Natural killer cell (primary cell): Measurements from ENCODE around the gene JAZF1. TPM values are rescaled to one million over a fixed set of nuclear protein-coding genes. Genes with fewer than 3 reads are reported as not detected.

Source experiments
- ATAC-seq, 3 donors: fragments of 150-1000 bp in 2 of 3; fragments of 200-7000 bp in 1 of 3; cut with Tn5 transposase; 1 replicate in 1 of 3; 2 replicates in 2 of 3; pipeline ENCODE4 v1.10.0; 2021; ENCODE audit warnings: mild to moderate bottlenecking in 2 of 3, moderate library complexity in 2 of 3
- DNase-seq, 2 donors: peaks; one replicate each; pipeline versions ENCODE4 v3.0.0 to v3.0.0-alpha.2; 2013 to 2021; ENCODE audit warnings: mixed read lengths in 1 of 2
- H3K27ac ChIP-seq: one replicate; pipeline ENCODE4 v1.5.1; 2013; ENCODE audit warnings: mild to moderate bottlenecking, low read length
- H3K27me3 ChIP-seq: one replicate; pipeline ENCODE4 v1.6.1; 2013; ENCODE audit warnings: low read length; ENCODE audit not compliant: control insufficient read depth, insufficient read depth
- H3K36me3 ChIP-seq: one replicate; pipeline ENCODE4 v1.6.1; 2013; ENCODE audit warnings: low read length; ENCODE audit not compliant: control insufficient read depth, insufficient read depth
- H3K4me1 ChIP-seq: one replicate; pipeline ENCODE4 v1.6.1; 2013; ENCODE audit warnings: low read length; ENCODE audit not compliant: control insufficient read depth, insufficient read depth
- H3K4me3 ChIP-seq: one replicate; pipeline ENCODE4 v1.5.1; 2013; ENCODE audit warnings: low read length
- H3K9me3 ChIP-seq: one replicate; pipeline ENCODE4 v1.6.1; 2013; ENCODE audit warnings: low read length; ENCODE audit not compliant: control insufficient read depth, insufficient read depth
- H3K27ac Mint-ChIP-seq, 2 donors: one replicate each; pipeline ENCODE4 v1.8.0; 2022; ENCODE audit warnings: mild to moderate bottlenecking in 2 of 2, mixed read lengths in 2 of 2, moderate library complexity in 1 of 2
- H3K27me3 Mint-ChIP-seq, 2 donors: one replicate each; pipeline ENCODE4 v1.8.0; 2022; ENCODE audit warnings: low read depth in 2 of 2, mixed read lengths in 2 of 2
- H3K36me3 Mint-ChIP-seq: one replicate; pipeline ENCODE4 v1.8.0; 2022; ENCODE audit warnings: mixed read lengths
- H3K4me1 Mint-ChIP-seq, 2 donors: one replicate each; pipeline ENCODE4 v1.8.0; 2022; ENCODE audit warnings: mixed read lengths in 2 of 2
- H3K4me3 Mint-ChIP-seq: one replicate; pipeline ENCODE4 v1.8.0; 2022; ENCODE audit warnings: mild to moderate bottlenecking, moderate library complexity, mixed read lengths
- H3K9me3 Mint-ChIP-seq, 2 donors: one replicate each; pipeline ENCODE4 v1.8.0; 2022; ENCODE audit warnings: mixed read lengths in 2 of 2
- WGBS: methylation state at CpG from one replicate; pipeline ENCODE4 v1.1.7; 2013; ENCODE audit warnings: missing lambda C conversion rate; ENCODE audit not compliant: insufficient coverage; 5-methylcytosine and 5-hydroxymethylcytosine counted together
- intact Hi-C: fragments of 100-400 bp; cut with micrococcal nuclease; formaldehyde crosslinking; loops from one replicate; pipeline ENCODE4 v1.14.2; 2022
- total RNA-seq, 4 donors: library from RNA; stranded (reverse); fragments of 120-200 nt in 1 of 4; gene quantifications; one replicate each; pipeline versions ENCODE4 v1.2.3 to v1.2.4, GENCODE V29; 2013 to 2022
- TF ChIP-seq, protein P1 (sequence below): fragments of 200-600 bp; IDR thresholded peaks from one replicate; pipeline ENCODE4 v1.8.0; 2022; ENCODE audit warnings: antibody characterized with exemption

JAZF1 gene
- total RNA-seq, 3 donors from 2014 or later (not counting 1 experiment from before 2014, with no cell fraction given) = 82.5 to 89.7 (median 87.6) TPM

DNA sequence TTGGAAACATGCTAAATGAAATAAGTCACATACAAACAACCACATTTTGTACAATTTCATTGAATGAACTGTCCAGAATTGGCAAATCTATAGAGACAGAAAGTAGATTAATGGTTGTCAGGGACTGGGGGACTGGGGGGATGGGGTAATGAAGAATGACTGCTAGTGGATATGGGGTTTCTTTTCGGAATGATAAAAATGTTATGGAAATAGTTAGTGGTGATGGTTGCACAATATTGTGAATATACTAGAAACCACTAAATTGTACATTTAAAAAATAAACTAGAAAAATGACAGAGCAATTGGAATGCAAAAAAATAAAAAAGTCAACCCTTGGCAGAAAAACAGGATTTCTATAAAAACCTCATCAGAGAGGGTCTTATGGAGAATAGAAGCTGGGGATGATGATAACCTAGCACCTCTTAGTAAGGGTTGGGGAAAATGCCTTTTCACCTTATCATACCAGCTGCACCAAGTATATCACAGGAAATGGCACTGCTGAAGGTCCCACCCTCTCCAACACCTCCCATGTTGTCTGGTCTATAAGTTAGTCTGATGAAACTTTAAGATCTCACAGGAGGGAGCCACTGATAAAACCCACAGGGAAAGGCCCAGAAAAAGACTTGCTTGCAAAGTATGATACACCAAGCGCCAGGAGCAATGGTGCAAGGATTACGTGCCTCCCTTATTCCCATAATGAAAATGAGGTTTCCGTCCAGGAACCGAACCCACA, 23.1 kb upstream of the JAZF1 start:
- peak; percentile 44 to 64 for DNase-seq
- peak; percentile 77 to 91 (median 84) for ATAC-seq
- peaks cover 56% of the 10 kb centered on the region for H3K4me1 ChIP-seq
- peaks cover 2 to 8% of the 10 kb centered on the region in 2 donors for H3K9me3 Mint-ChIP-seq
- no peaks in the 10 kb centered on the region for H3K36me3 ChIP-seq
- no peaks in the 10 kb centered on the region for H3K27me3 ChIP-seq
- H3K36me3 Mint-ChIP-seq = peaks cover 10% of the 10 kb centered on the region
- H3K27ac Mint-ChIP-seq = peak overlapping the region; percentile 89 to 96
- H3K4me3 Mint-ChIP-seq = peak overlapping the region; percentile 47
- TF ChIP-seq, protein P1, sequence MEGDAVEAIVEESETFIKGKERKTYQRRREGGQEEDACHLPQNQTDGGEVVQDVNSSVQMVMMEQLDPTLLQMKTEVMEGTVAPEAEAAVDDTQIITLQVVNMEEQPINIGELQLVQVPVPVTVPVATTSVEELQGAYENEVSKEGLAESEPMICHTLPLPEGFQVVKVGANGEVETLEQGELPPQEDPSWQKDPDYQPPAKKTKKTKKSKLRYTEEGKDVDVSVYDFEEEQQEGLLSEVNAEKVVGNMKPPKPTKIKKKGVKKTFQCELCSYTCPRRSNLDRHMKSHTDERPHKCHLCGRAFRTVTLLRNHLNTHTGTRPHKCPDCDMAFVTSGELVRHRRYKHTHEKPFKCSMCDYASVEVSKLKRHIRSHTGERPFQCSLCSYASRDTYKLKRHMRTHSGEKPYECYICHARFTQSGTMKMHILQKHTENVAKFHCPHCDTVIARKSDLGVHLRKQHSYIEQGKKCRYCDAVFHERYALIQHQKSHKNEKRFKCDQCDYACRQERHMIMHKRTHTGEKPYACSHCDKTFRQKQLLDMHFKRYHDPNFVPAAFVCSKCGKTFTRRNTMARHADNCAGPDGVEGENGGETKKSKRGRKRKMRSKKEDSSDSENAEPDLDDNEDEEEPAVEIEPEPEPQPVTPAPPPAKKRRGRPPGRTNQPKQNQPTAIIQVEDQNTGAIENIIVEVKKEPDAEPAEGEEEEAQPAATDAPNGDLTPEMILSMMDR = no peak
- no peaks in the 10 kb centered on the region for H3K27me3 Mint-ChIP-seq
- peaks cover 5% of the 10 kb centered on the region for H3K9me3 ChIP-seq
- WGBS = 37% methylated on average over 4 of the region's 5 CpGs
- H3K4me3 ChIP-seq = no peak overlapping the region
- H3K4me1 Mint-ChIP-seq = peaks cover 83 to 96% of the 10 kb centered on the region in 2 donors
- intact Hi-C loops = loop anchor here (1.0 to 10.0 kb wide), 3 partner anchors 51 to 309 kb away; no protein-coding TSS in a partner anchor
- H3K27ac ChIP-seq = peak overlapping the region; percentile 64

DNA sequence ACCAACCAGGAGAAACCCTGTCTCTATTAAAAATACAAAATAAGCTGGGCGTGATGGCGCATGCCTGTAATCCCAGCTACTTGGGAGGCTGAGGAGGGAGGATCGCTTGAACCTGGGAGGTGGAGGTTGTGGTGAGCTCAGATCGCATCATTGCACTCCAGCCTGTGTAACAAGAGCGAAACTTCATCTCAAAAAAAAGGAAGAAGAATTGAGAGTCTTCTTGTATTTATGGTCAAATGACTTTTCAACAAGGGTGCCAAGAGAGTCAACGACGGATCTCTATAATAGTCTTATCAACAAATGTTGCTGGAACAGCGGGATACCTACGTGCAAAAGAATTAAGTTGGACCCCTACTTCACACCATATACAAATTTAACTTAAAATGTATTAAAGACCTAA, 21.6 kb upstream of the JAZF1 start:
- Mint-ChIP-seq H3K27ac (peak overlapping the region in 1 of 2 donors; percentile 96), H3K27me3 (no peaks in the 10 kb centered on the region), H3K36me3 (peaks cover 3% of the 10 kb centered on the region), H3K4me1 (peaks cover 71 to 92% of the 10 kb centered on the region in 2 donors), H3K9me3 (peaks cover 0 to 4% of the 10 kb centered on the region in 2 donors), H3K4me3 (peak overlapping the region; percentile 62)
- no peaks in the 10 kb centered on the region for H3K27me3 ChIP-seq
- no peak overlapping the region for H3K4me3 ChIP-seq
- WGBS = 90% methylated on average over 9 of the region's 9 CpGs
- no peak for ATAC-seq
- H3K27ac ChIP-seq = no peak overlapping the region
- TF ChIP-seq, protein P1 = no peak
- H3K9me3 ChIP-seq = peaks cover 4% of the 10 kb centered on the region
- DNase-seq = no peak
- peaks cover 53% of the 10 kb centered on the region for H3K4me1 ChIP-seq
- intact Hi-C loops = loop anchor here (5.0 to 10.0 kb wide), 2 partner anchors 70 to 307 kb away; no protein-coding TSS in a partner anchor
- no peaks in the 10 kb centered on the region for H3K36me3 ChIP-seq

DNA sequence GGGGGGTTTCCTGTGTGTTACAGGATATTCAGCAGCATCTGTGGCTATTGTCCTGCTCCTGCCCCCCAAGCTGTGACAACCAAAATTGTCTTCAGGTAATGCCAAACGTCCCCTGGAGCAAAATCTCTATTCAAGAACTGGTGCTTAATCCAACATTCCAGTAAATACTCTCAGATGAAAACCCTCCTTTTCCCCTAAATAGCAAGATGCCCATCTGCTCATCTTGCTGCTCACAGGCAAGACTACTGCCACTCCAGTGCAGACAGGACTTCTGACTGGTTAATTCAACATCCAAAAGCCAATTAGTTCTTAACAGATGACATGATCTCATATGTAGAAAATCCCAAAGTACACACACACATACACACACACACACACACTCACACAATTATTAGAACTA, 20.5 kb upstream of the JAZF1 start:
- Mint-ChIP-seq H3K4me3 (peak overlapping the region; percentile 75), H3K27ac (peak overlapping the region; percentile 88 to 96), H3K27me3 (no peaks in the 10 kb centered on the region), H3K9me3 (no peaks in the 10 kb centered on the region), H3K4me1 (peaks cover 71 to 92% of the 10 kb centered on the region in 2 donors), H3K36me3 (no peaks in the 10 kb centered on the region)
- DNase-seq (no peak), ATAC-seq (no peak)
- TF ChIP-seq, protein P1 = no peak
- Histone ChIP-seq H3K36me3 (no peaks in the 10 kb centered on the region), H3K4me3 (no peak overlapping the region), H3K27me3 (no peaks in the 10 kb centered on the region), H3K27ac (peak overlapping the region; percentile 61), H3K4me1 (peaks cover 51% of the 10 kb centered on the region), H3K9me3 (no peaks in the 10 kb centered on the region)
- intact Hi-C loops = loop anchor here (2.0 to 10.0 kb wide), 3 partner anchors 22 to 306 kb away; no protein-coding TSS in a partner anchor
- 63% methylated on average over 1 of the region's 1 CpG for WGBS
